Fibroblast of lung (primary cell): ENCODE measurements around the gene SEMG2.

ENCODE experiments used
- EZH2 ChIP-seq: IDR thresholded peaks from 2 replicates; pipeline ENCODE4 v1.5.1; 2012; ENCODE audit warnings: low read length, control low read depth, mild to moderate bottlenecking; ENCODE audit errors: missing control alignments
- TF ChIP-seq, protein P1 (sequence below), 2 donors: IDR thresholded peaks in 1 of 2; conservative IDR thresholded peaks in 1 of 2; 1 replicate in 1 of 2; 2 replicates in 1 of 2; pipeline ENCODE4 v1.5.1; 2011 to 2012; ENCODE audit warnings: low read length in 2 of 2, control low read depth in 1 of 2, inconsistent platforms in 1 of 2, low read depth in 1 of 2, mild to moderate bottlenecking in 1 of 2

- TF ChIP-seq, protein P1, sequence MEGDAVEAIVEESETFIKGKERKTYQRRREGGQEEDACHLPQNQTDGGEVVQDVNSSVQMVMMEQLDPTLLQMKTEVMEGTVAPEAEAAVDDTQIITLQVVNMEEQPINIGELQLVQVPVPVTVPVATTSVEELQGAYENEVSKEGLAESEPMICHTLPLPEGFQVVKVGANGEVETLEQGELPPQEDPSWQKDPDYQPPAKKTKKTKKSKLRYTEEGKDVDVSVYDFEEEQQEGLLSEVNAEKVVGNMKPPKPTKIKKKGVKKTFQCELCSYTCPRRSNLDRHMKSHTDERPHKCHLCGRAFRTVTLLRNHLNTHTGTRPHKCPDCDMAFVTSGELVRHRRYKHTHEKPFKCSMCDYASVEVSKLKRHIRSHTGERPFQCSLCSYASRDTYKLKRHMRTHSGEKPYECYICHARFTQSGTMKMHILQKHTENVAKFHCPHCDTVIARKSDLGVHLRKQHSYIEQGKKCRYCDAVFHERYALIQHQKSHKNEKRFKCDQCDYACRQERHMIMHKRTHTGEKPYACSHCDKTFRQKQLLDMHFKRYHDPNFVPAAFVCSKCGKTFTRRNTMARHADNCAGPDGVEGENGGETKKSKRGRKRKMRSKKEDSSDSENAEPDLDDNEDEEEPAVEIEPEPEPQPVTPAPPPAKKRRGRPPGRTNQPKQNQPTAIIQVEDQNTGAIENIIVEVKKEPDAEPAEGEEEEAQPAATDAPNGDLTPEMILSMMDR (conservative IDR thresholded peaks at IDR 0.05 in 1 of 2, IDR thresholded peaks at IDR 0.05 in 1 of 2; ENCODE audit: low read depth in 1 of 2, low read length in 2 of 2) = no peak
- TF ChIP-seq EZH2 = no peak
These were observed 42.5 kb downstream of the SEMG2 start for GRCh38 chr20:45263556-45264266.
